GM10248 (cell line): ENCODE results near the gene VGLL4.
A peak's percentile ranks its signal among the peaks of the same experiment; 100 is the strongest.

Experiments
- CTCF ChIA-PET: fragments of 300-600 bp; sonication (Branson Sonifier 250); formaldehyde crosslinking; extraction: SDS; loops from one replicate; lab custom pipeline; 2021; ENCODE audit warnings: antibody characterized with exemption; lab: Yijun Ruan, JAX
- POLR2A ChIA-PET: fragments of 350-650 bp; sonication (Branson Sonifier 250); formaldehyde crosslinking; extraction: SDS; loops from one replicate; lab custom pipeline; 2020; ENCODE audit warnings: antibody characterized with exemption; lab: Yijun Ruan, JAX
- DNase-seq: peaks from one replicate; pipeline ENCODE4 v3.0.0; 2012; ENCODE audit errors: extremely low spot score
- TF ChIP-seq, protein P1 (sequence below): IDR thresholded peaks from 2 replicates; pipeline ENCODE4 v1.5.1; 2012; ENCODE audit warnings: mild to moderate bottlenecking, low read depth; ENCODE audit errors: extremely low read depth, missing control alignments, control extremely low read depth

The VGLL4 gene

DNA sequence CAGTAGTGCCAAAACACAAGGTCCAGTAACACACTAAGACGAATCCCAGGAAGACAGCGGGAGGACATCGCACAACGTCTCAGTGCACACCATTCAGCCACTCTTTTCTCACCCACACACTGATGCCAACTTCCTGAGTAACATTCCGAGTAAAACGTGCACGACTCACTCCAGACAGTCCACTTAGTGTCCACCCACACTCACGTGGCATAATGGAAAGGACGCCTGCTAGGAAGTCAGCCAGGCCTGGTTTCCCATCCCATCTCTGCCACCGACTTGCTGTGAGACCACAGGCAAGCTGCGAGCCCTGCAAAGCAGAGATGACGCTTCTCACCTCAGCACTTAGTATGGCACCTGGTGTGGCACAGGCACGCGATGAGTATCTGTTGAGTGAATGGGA lies 36.8 kb upstream of the VGLL4 start:
- ChIA-PET CTCF (no interaction called here), POLR2A (no interaction called here)
- no peak for DNase-seq
- TF ChIP-seq, protein P1, sequence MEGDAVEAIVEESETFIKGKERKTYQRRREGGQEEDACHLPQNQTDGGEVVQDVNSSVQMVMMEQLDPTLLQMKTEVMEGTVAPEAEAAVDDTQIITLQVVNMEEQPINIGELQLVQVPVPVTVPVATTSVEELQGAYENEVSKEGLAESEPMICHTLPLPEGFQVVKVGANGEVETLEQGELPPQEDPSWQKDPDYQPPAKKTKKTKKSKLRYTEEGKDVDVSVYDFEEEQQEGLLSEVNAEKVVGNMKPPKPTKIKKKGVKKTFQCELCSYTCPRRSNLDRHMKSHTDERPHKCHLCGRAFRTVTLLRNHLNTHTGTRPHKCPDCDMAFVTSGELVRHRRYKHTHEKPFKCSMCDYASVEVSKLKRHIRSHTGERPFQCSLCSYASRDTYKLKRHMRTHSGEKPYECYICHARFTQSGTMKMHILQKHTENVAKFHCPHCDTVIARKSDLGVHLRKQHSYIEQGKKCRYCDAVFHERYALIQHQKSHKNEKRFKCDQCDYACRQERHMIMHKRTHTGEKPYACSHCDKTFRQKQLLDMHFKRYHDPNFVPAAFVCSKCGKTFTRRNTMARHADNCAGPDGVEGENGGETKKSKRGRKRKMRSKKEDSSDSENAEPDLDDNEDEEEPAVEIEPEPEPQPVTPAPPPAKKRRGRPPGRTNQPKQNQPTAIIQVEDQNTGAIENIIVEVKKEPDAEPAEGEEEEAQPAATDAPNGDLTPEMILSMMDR: no peak

DNA sequence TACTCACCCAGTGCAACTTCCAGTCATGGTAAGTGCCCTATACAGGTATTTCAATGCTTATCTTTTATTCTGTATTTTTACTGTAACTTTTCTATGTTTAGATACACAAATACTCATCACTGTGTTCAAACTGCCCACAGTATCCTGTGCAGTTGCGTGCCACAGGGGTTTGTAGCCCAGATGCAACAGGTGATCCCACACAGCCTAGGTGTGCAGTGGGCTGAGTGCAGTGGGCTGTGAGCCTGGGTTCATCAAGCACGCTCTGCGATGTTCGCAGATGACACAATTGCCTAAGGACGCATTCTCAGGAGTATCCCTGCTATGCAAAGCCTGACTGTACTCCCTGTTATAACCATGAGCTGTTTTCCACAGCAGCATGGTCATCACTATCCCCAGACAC lies 36.2 kb upstream of the VGLL4 start:
- TF ChIP-seq, protein P1: no peak
- CTCF ChIA-PET: no interaction called here
- no peak for DNase-seq
- POLR2A ChIA-PET: no interaction called here

DNA sequence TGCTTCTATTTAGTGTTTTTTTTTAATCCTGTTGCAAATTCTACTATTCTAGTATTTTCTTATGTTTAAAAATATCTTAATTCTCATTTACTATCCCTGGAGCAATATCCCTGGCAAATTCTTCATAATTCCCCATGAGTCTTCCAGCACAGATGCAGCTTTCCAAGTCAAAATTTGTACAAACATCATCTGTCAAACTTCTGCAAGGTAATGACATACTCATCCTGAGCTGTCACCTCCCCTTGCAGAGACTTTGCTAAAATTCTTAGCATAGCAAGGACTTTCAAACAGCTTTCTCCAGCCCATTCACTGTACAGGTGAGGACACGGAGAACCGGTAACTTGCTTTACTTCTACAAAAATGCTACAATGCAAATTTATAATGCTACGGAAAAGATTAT lies 28.6 kb upstream of the VGLL4 start:
- DNase-seq: no peak
- ChIA-PET CTCF (interaction anchor here (0.7 to 1.8 kb wide), 4 partner anchors 8 to 293 kb away, joined by 3 to 5 read pairs (median 3); no protein-coding TSS in a partner anchor), POLR2A (no interaction called here)
- TF ChIP-seq, protein P1: no peak

GRCh38 chr3:11671648-11672100 lies 28.0 kb upstream of the VGLL4 start:
- ChIA-PET POLR2A (no interaction called here), CTCF (interaction anchor here (0.7 to 1.1 kb wide), 2 partner anchors 132 to 293 kb away, joined by 3 read pairs; no protein-coding TSS in a partner anchor)
- TF ChIP-seq, protein P1: no peak
- peak; percentile 61 for DNase-seq

DNA sequence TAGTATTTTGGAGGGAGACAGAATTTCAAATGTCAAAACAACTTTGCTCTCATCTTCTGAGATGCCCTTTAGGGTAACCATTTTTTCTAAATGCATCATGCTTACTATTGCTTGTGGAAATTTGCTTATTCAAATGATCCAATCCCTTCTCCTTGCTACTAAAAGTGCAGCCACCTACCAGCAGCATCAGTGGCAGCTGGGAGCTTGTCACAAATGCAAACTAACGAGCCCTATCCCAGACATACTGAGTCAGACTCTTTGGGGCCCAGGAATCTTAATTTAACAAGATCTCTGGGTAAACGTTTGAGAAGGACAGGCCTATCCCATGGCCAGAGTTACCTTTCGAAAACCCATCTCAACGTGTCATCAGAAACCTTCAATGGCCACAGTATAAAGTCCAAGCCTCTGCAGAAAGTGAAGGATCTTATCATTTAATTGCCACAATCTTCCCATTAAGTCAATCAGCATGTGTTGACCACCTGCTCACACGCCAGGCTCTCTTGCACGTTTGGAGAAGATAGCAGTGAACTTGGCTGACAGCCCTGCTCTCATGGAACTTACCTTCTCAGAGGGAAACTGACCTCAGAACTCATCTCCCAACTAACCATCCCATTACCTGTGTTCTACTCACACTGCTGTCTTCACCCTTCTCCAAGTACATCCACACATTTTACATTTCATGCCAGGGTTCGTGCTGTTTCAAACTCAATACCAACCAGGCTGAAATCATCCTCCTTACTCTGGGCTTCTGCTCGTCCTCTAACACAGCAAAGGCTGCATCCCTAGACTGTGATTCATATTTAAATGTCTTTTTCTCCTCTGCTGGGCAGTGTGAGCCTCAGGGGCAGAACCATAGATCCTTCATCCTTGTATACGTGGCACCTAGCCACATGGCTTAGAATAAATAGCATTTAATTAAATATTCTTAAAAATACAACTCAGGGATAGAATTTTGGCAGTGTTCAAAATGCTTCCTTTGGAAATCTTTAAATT lies 24.8 kb upstream of the VGLL4 start:
- no peak for DNase-seq
- TF ChIP-seq, protein P1: no peak
- ChIA-PET POLR2A (no interaction called here), CTCF (no interaction called here)

DNA sequence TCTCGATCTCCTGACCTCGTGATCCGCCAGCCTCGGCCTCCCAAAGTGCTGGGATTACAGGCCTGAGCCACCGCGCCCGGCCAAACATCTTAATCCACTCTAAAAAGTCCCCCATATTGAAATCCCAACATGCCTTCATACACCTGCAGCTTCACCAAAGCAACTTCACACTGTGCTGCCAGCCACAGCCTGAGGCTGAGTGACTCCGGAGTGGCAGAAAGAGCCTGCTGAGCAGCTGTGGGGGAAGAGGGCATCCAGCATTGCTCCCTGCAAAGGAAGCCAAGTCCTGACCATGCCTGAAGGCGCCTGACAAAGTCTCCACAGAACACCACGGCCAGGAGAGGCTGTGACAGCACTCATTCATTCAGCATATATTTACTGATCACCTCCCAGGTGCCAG lies 21.6 kb upstream of the VGLL4 start:
- TF ChIP-seq, protein P1: no peak
- ChIA-PET POLR2A (no interaction called here), CTCF (no interaction called here)
- DNase-seq: no peak
